B cell (primary cell): ENCODE data around the gene TNFRSF13B. TPM values are rescaled to one million over a fixed set of nuclear protein-coding genes. Genes with fewer than 3 reads are reported as not detected.

Experiments used
- ATAC-seq: fragments of 200-7000 bp; cut with Tn5 transposase; one replicate; pipeline ENCODE4 v1.10.0; 2021; ENCODE audit warnings: low read depth, mild to moderate bottlenecking, moderate number of reproducible peaks, moderate library complexity
- CTCF ChIA-PET: fragments of 350-600 bp; sonication (Branson Sonifier 250); formaldehyde crosslinking; loops from one replicate; lab custom pipeline; 2021; ENCODE audit warnings: antibody characterized with exemption, inconsistent platforms; lab: Charles Lee
- POLR2A ChIA-PET: fragments of 350-600 bp; sonication (Branson Sonifier 250); formaldehyde crosslinking; loops from one replicate; lab custom pipeline; 2021; ENCODE audit warnings: antibody characterized with exemption; lab: Charles Lee
- DNase-seq: peaks from one replicate; pipeline ENCODE4 v3.0.0; 2013
- H2AFZ ChIP-seq: 2 replicates; pipeline ENCODE4 v1.6.1; 2012; ENCODE audit warnings: mild to moderate bottlenecking, low read depth, low read length; ENCODE audit not compliant: insufficient read depth, poor library complexity, severe bottlenecking
- H3K27ac ChIP-seq, 2 donors: 1 replicate in 1 of 2; 2 replicates in 1 of 2; pipeline ENCODE4 v1.5.1; 2012 to 2013; ENCODE audit warnings: low read length in 2 of 2, mild to moderate bottlenecking in 2 of 2, moderate library complexity in 1 of 2
- H3K27me3 ChIP-seq, 4 experiments: fragments of 200-600 bp in 1 of 4; sonication (generic) in 1 of 4; replicated peaks in 1 of 4; 1 replicate in 2 of 4; 2 replicates in 2 of 4; pipeline versions ENCODE4 v1.6.1 to v1.7.0; 2013 to 2016; ENCODE audit warnings: low read length in 3 of 4, mild to moderate bottlenecking in 2 of 4, mixed read lengths in 1 of 4, moderate library complexity in 1 of 4; ENCODE audit not compliant: insufficient read depth in 4 of 4, control insufficient read depth in 3 of 4; ENCODE audit errors: control extremely low read depth in 1 of 4
- H3K36me3 ChIP-seq, 2 experiments: replicated peaks in 1 of 2; 1 replicate in 1 of 2; 2 replicates in 1 of 2; pipeline versions ENCODE4 v1.6.1 to v1.7.1; 2013; ENCODE audit warnings: low read length in 1 of 2; ENCODE audit not compliant: insufficient read depth in 2 of 2, control insufficient read depth in 1 of 2; ENCODE audit errors: control extremely low read depth in 1 of 2, extremely low read depth in 1 of 2
- H3K4me1 ChIP-seq, 2 donors: fragments of 200-600 bp in 1 of 2; sonication (generic) in 1 of 2; 1 replicate in 1 of 2; 2 replicates in 1 of 2; pipeline versions ENCODE4 v1.5.1 to v1.6.1; 2013 to 2017; ENCODE audit warnings: low read length in 2 of 2; ENCODE audit not compliant: control insufficient read depth in 2 of 2, insufficient read depth in 2 of 2
- H3K4me2 ChIP-seq: replicated peaks from 2 replicates; pipeline ENCODE3; 2012; ENCODE audit warnings: mild to moderate bottlenecking, low read depth, low read length; ENCODE audit not compliant: poor library complexity, severe bottlenecking
- H3K4me3 ChIP-seq, 5 experiments: fragments of 200-600 bp in 1 of 5; sonication (generic) in 1 of 5; 1 replicate in 3 of 5; 2 replicates in 2 of 5; pipeline versions ENCODE4 v1.5.1 to v1.7.0; 2011 to 2016; ENCODE audit warnings: low read length in 4 of 5, mild to moderate bottlenecking in 4 of 5, low read depth in 2 of 5, control low read depth in 1 of 5, moderate library complexity in 1 of 5; ENCODE audit not compliant: insufficient read depth in 1 of 5; ENCODE audit errors: control extremely low read depth in 1 of 5, extremely low read depth in 1 of 5
- H3K79me2 ChIP-seq: fragments of 200-600 bp; sonication (generic); one replicate; pipeline ENCODE4 v1.6.0; 2016; ENCODE audit warnings: low read length; ENCODE audit not compliant: control insufficient read depth, insufficient read depth
- H3K9ac ChIP-seq: fragments of 200-600 bp; sonication (generic); 2 replicates; pipeline ENCODE4 v1.6.1; 2017; ENCODE audit warnings: mild to moderate bottlenecking, low read length, moderate library complexity
- H3K9me3 ChIP-seq, 3 donors: one replicate each; pipeline versions ENCODE4 v1.6.1 to v1.7.1; 2013; ENCODE audit warnings: low read length in 2 of 3; ENCODE audit not compliant: control insufficient read depth in 2 of 3, insufficient read depth in 1 of 3; ENCODE audit errors: control extremely low read depth in 1 of 3
- H4K20me1 ChIP-seq: 2 replicates; pipeline ENCODE4 v1.6.0; 2012; ENCODE audit warnings: mild to moderate bottlenecking, low read length; ENCODE audit not compliant: insufficient read depth, control insufficient read depth, poor library complexity, severe bottlenecking
- H3K27ac Mint-ChIP-seq: one replicate; pipeline ENCODE4 v1.8.0; 2021; ENCODE audit warnings: mixed read lengths
- H3K27me3 Mint-ChIP-seq: one replicate; pipeline ENCODE4 v1.8.0; 2021; ENCODE audit warnings: mixed read lengths
- H3K4me1 Mint-ChIP-seq: one replicate; pipeline ENCODE4 v1.8.0; 2021; ENCODE audit warnings: mixed read lengths
- H3K4me3 Mint-ChIP-seq: one replicate; pipeline ENCODE4 v1.8.0; 2021; ENCODE audit warnings: mixed read lengths
- H3K9me3 Mint-ChIP-seq: one replicate; pipeline ENCODE4 v1.8.0; 2022; ENCODE audit warnings: mixed read lengths; ENCODE audit not compliant: insufficient read depth
- CTCF ChIP-seq: fragments of 200-600 bp; IDR thresholded peaks from one replicate; pipeline ENCODE4 v1.8.0; 2022; ENCODE audit warnings: antibody characterized with exemption, mild to moderate bottlenecking
- EZH2 ChIP-seq: IDR thresholded peaks from 2 replicates; pipeline ENCODE4 v1.6.1; 2012; ENCODE audit warnings: borderline replicate concordance, low read depth, mild to moderate bottlenecking, moderate library complexity, low read length; ENCODE audit not compliant: insufficient read depth, poor library complexity, severe bottlenecking
- WGBS: methylation state at CpG from one replicate; pipeline ENCODE4 v1.1.5; 2013; ENCODE audit warnings: missing lambda C conversion rate; ENCODE audit not compliant: insufficient coverage; 5-methylcytosine and 5-hydroxymethylcytosine counted together
- intact Hi-C: fragments of 100-400 bp; cut with micrococcal nuclease; formaldehyde crosslinking; loops from one replicate; pipeline ENCODE4 v1.10.0; 2022
- polyA minus RNA-seq: library from RNA; depleted of rRNA, polyadenylated mRNA; stranded (reverse); fragments of >200 nt; gene quantifications from 2 replicates; pipeline ENCODE4 v1.2.3, GENCODE V29; 2012
- polyA plus RNA-seq: library from polyadenylated mRNA; depleted of rRNA; stranded (reverse); fragments of >200 nt; gene quantifications from 2 replicates; pipeline ENCODE4 v1.2.3, GENCODE V29; 2012
- total RNA-seq, 2 donors: library from RNA; stranded (reverse); fragments of 120-200 nt in 1 of 2; gene quantifications; 1 replicate in 1 of 2; 2 replicates in 1 of 2; pipeline versions ENCODE4 v1.2.3 to v1.2.4, GENCODE V29; 2013 to 2022

Gene TNFRSF13B
- total RNA-seq (217 and 219 TPM in 2 replicates), polyA plus RNA-seq (37.8 and 74.5 TPM in 2 replicates), polyA minus RNA-seq (81.1 and 89.3 TPM in 2 replicates)
- total RNA-seq (2013), result 24.5 TPM

- Histone ChIP-seq H3K4me1 (peaks cover 69 to 86% of the 10 kb centered on the region in 2 donors), H3K27me3 (no peaks in the 10 kb centered on the region), H3K9ac (peak within 1 kb of the TSS; percentile 70), H3K4me2 (peak within 1 kb of the TSS; percentile 72), H3K79me2 (peaks cover 61% of the 10 kb centered on the region), H2AFZ (peak within 1 kb of the TSS; percentile 63), H4K20me1 (no peaks in the 10 kb centered on the region), H3K4me3 (peak within 1 kb of the TSS in 4 of 5 experiments; percentile 36 to 69 (median 60)), H3K27ac (peak within 1 kb of the TSS; percentile 80 to 88), H3K9me3 (no peaks in the 10 kb centered on the region), H3K36me3 (peaks cover 0 to 2% of the 10 kb centered on the region in 2 experiments)
- TF ChIP-seq CTCF (no peak), EZH2 (no peak)
- CTCF ChIA-PET, result interaction anchor here (5.3 to 22.2 kb wide), 2 partner anchors 8 to 21 kb away, joined by 30 to 317 read pairs; no protein-coding TSS in a partner anchor
- peaks cover 86% of the 10 kb centered on the region for H3K4me1 Mint-ChIP-seq
- WGBS, result 24% methylated on average over 11 of the region's 17 CpGs
- POLR2A ChIA-PET, result interaction anchor here (2.1 to 5.7 kb wide), 2 partner anchors 9 to 17 kb away, joined by 12 to 69 read pairs; no protein-coding TSS in a partner anchor
- intact Hi-C loops, result loop anchor here (1.0 to 2.0 kb wide), 2 partner anchors 17 to 865 kb away; partner anchors contain the start of gene SREBF1
- ATAC-seq (peak; percentile 58), DNase-seq (peak; percentile 68)
- no peaks in the 10 kb centered on the region for H3K9me3 Mint-ChIP-seq
- H3K4me3 Mint-ChIP-seq, result peak within 1 kb of the TSS; percentile 91
- peak within 1 kb of the TSS; percentile 90 for H3K27ac Mint-ChIP-seq
- no peaks in the 10 kb centered on the region for H3K27me3 Mint-ChIP-seq
Measured at GRCh38 chr17:16971458-16972338, at the start of gene TNFRSF13B. Gene TNFRSF13B (minus strand): TSS chr17:16972118. CDS start chr17:16972075, 43 bp downstream.
